KBM-7 (cell line): ENCODE results near the gene CMTM7.
"Not testable (repeated sequence)": the region's sequence is repeated elsewhere in the genome, so short reads cannot be mapped to it uniquely, and the experiment has no call there.

Source experiments
- DNase-seq: peaks from one replicate; pipeline ENCODE4 v3.0.0-alpha.2; 2015
- in situ Hi-C: fragments of 300-500 bp; cut with MboI; formaldehyde crosslinking; loops from 2 replicates; pipeline ENCODE4 v1.14.3; 2020; ENCODE audit warnings: low sequenced_read_pairs, low pct_unique_long_range_greater_than_20kb, mixed read lengths

The CMTM7 gene

GRCh38 chr3:32432045-32432710 lies 40.5 kb downstream of the CMTM7 start:
- in situ Hi-C loops: no loop called here

GRCh38 chr3:32432711-32433530 lies 41.3 kb downstream of the CMTM7 start:
- no peak for DNase-seq
- in situ Hi-C loops: no loop called here

More at GRCh38 chr3:32432045-32432710, 40.5 kb downstream of the CMTM7 start:
- no peak for DNase-seq

- in situ Hi-C loops: no loop called here
- no peak for DNase-seq
Measured at GRCh38 chr3:32434206-32434605, 42.6 kb downstream of the CMTM7 start.

- DNase-seq: no peak
- in situ Hi-C loops: no loop called here
Measured at GRCh38 chr3:32435911-32436815, 44.5 kb downstream of the CMTM7 start.

- DNase-seq: no peak
- in situ Hi-C loops: no loop called here
Measured at GRCh38 chr3:32436816-32437189, 45.1 kb downstream of the CMTM7 start.

GRCh38 chr3:32437896-32438295 lies 46.2 kb downstream of the CMTM7 start:
- in situ Hi-C loops: no loop called here
- DNase-seq: no peak

- in situ Hi-C loops: no loop called here
- DNase-seq: no peak
Measured at GRCh38 chr3:32438596-32439344, 47.1 kb downstream of the CMTM7 start.

GRCh38 chr3:32439421-32439820 lies 47.8 kb downstream of the CMTM7 start:
- DNase-seq, in situ Hi-C loops: not testable (repeated sequence)

GRCh38 chr3:32440611-32441350 lies 49.1 kb downstream of the CMTM7 start:
- in situ Hi-C loops: no loop called here
- DNase-seq: no peak

- in situ Hi-C loops: no loop called here
- DNase-seq: no peak
Measured at GRCh38 chr3:32442766-32443165, 51.1 kb downstream of the CMTM7 start.

GRCh38 chr3:32443478-32443877 lies 51.8 kb downstream of the CMTM7 start:
- DNase-seq: no peak
- in situ Hi-C loops: no loop called here

- in situ Hi-C loops: no loop called here
Measured at GRCh38 chr3:32447865-32448400, 56.3 kb downstream of the CMTM7 start.

GRCh38 chr3:32448686-32449474 lies 57.2 kb downstream of the CMTM7 start:
- DNase-seq: no peak
- in situ Hi-C loops: no loop called here

More at GRCh38 chr3:32447865-32448400, 56.3 kb downstream of the CMTM7 start:
- no peak for DNase-seq

GRCh38 chr3:32449691-32450090 lies 58.0 kb downstream of the CMTM7 start:
- in situ Hi-C loops: no loop called here
- DNase-seq: no peak

- DNase-seq: no peak
- in situ Hi-C loops: no loop called here
Measured at GRCh38 chr3:32450426-32450825, 58.8 kb downstream of the CMTM7 start.

- in situ Hi-C loops: no loop called here
- DNase-seq: no peak
Measured at GRCh38 chr3:32450992-32451659, 59.5 kb downstream of the CMTM7 start.

- DNase-seq: no peak
- in situ Hi-C loops: no loop called here
Measured at GRCh38 chr3:32452009-32452408, 60.4 kb downstream of the CMTM7 start.
